Fibroblast of mammary gland (primary cell): ENCODE measurements around the gene SNX11.

ENCODE experiments used
- DNase-seq: peaks from one replicate; pipeline ENCODE4 v3.0.0-alpha.2; 2010; ENCODE audit warnings: low read depth
- H3K4me3 ChIP-seq: 2 replicates; pipeline ENCODE4 v1.5.1; 2011; ENCODE audit warnings: low read depth, mild to moderate bottlenecking, low read length, moderate library complexity; ENCODE audit not compliant: control insufficient read depth
- TF ChIP-seq, protein P1 (sequence below): conservative IDR thresholded peaks from 2 replicates; pipeline ENCODE4 v1.5.1; 2011; ENCODE audit warnings: low read depth, low read length, inconsistent platforms; ENCODE audit not compliant: control insufficient read depth, insufficient read depth

SNX11 gene

DNA sequence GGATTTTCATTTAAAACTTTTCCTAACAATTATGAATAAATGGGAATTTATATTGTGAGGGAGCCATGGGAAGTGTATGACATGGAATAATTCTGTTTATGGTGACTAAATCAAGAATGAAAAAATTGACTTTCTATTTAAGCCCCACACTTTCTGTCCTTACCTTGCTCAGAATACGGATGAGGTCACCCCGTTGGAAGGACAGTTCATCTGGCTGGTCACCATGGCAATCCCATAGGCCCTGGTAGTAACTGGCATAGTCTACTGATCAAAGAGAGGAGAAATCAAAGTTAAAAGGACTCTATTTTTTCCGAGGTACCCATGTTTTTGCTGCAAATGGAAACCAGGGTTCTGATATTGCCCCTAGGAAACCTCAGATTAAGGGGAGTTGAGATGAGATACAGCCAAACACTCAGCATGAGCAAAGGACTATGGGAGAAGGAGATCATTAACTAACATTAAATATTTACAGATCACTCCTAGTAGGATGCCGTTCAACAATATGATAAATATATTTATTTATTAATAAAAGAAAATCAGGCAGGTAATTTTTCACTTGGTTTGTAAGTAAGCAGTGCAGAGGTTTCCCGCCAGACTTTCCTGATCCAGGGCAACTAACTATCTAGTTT lies 54.9 kb downstream of the SNX11 start:
- DNase-seq: no peak
- TF ChIP-seq, protein P1, sequence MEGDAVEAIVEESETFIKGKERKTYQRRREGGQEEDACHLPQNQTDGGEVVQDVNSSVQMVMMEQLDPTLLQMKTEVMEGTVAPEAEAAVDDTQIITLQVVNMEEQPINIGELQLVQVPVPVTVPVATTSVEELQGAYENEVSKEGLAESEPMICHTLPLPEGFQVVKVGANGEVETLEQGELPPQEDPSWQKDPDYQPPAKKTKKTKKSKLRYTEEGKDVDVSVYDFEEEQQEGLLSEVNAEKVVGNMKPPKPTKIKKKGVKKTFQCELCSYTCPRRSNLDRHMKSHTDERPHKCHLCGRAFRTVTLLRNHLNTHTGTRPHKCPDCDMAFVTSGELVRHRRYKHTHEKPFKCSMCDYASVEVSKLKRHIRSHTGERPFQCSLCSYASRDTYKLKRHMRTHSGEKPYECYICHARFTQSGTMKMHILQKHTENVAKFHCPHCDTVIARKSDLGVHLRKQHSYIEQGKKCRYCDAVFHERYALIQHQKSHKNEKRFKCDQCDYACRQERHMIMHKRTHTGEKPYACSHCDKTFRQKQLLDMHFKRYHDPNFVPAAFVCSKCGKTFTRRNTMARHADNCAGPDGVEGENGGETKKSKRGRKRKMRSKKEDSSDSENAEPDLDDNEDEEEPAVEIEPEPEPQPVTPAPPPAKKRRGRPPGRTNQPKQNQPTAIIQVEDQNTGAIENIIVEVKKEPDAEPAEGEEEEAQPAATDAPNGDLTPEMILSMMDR: no peak

DNA sequence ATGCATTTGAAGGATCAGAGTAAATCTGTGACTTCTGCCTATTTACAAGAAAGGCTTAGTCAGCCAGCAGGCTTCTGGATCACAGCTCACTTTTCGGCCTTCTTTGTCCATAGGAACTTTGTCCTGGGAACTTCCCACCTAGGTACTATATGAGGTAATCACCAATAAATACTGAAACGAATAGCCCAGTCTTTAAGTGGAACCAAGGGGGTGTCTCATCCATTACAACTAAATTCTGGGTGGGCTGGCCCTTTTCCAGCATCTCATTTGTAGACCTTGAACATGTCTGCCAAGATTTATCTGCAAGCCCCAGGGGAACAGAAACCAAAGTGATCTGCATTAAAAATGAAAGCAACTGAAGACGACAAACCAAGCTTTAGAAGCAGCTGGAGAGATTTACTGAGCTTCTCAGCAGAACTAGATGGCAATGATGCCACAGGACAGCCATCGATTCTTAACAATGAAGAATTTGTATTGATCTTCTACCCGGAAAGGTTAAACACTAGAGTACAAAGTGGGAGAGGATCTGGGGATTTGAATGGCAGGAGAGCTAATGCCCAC lies 55.5 kb downstream of the SNX11 start:
- TF ChIP-seq, protein P1: no peak
- DNase-seq: no peak
- H3K4me3 ChIP-seq: no peak overlapping the region

More for the DNA sequence above, 54.9 kb downstream of the SNX11 start:
- H3K4me3 ChIP-seq: no peak overlapping the region

DNA sequence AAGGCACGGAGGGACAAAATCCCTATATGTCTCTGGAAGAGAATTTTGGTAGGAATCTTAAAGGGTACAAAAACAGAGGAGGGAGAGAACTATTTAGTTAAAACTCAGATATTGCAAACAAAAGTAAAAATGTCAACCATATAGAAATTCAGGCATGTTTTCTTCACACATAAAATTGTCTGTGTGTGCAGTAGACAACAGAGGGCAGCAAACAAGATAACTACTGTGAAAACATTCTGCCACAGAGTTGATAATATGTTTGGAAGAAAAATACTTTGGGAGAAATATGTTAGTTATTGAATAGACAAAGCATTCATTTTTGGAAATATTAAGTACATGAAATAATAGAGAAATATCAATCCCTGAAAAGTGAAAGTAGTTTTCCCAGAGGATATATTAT lies 56.2 kb downstream of the SNX11 start:
- TF ChIP-seq, protein P1: no peak
- H3K4me3 ChIP-seq: no peak overlapping the region
- DNase-seq: no peak

DNA sequence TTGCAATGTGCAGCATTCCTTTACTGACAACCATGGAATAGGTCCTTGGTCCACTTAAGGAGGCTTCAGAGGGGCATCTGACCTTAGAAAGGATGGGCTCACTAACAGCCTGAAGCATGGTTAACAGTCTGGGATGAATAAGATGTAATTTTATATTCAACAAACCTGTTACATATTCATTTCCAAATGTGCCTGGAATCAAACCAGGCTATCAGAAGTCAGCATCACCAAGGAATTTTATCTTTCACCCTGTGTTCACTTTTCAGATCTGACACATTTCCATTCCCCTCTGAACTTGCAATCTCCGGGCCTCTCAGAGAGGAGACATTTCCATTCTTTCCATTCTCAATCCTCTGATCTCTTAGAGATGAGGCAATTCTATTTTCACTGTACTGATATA lies 62.4 kb downstream of the SNX11 start:
- TF ChIP-seq, protein P1: no peak
- H3K4me3 ChIP-seq: no peak overlapping the region
- DNase-seq: no peak
